DOHH2 (cell line): ENCODE measurements around the gene TMEM41A.

Experiments
- H3F3A ChIP-seq: fragments of 200-600 bp; sonication (generic), shearing (Covaris generic); 2 replicates; pipeline ENCODE4 v1.6.0; 2016; ENCODE audit warnings: antibody characterized with exemption, mild to moderate bottlenecking; ENCODE audit not compliant: control insufficient read depth, insufficient read depth
- H3K27ac ChIP-seq: fragments of 200-600 bp; sonication (generic); 2 replicates; pipeline ENCODE4 v1.5.1; 2014; ENCODE audit warnings: low read depth, mild to moderate bottlenecking, low read length, moderate library complexity
- H3K27me3 ChIP-seq: fragments of 200-600 bp; sonication (generic); 2 replicates; pipeline ENCODE4 v1.6.1; 2014; ENCODE audit warnings: mild to moderate bottlenecking, low read length, mixed read lengths; ENCODE audit not compliant: control insufficient read depth
- H3K36me3 ChIP-seq: fragments of 200-600 bp; sonication (generic); 2 replicates; pipeline ENCODE4 v1.6.1; 2014; ENCODE audit warnings: mild to moderate bottlenecking, low read length, moderate library complexity, mixed read lengths; ENCODE audit not compliant: control insufficient read depth
- H3K4me1 ChIP-seq: fragments of 200-600 bp; sonication (generic); 2 replicates; pipeline ENCODE4 v1.6.1; 2014; ENCODE audit warnings: mild to moderate bottlenecking, low read length, mixed read lengths; ENCODE audit not compliant: control insufficient read depth
- H3K4me2 ChIP-seq: fragments of 200-600 bp; sonication (generic); 2 replicates; pipeline ENCODE4 v1.6.0; 2014; ENCODE audit warnings: mild to moderate bottlenecking, low read length, moderate library complexity
- H3K4me3 ChIP-seq: fragments of 200-600 bp; sonication (generic); 2 replicates; pipeline ENCODE4 v1.5.1; 2014; ENCODE audit warnings: mild to moderate bottlenecking, low read length, mixed read lengths
- H3K79me2 ChIP-seq: fragments of 200-600 bp; sonication (generic); 2 replicates; pipeline ENCODE4 v1.6.1; 2014; ENCODE audit warnings: mild to moderate bottlenecking, low read length, mixed read lengths; ENCODE audit not compliant: control insufficient read depth
- H3K9me2 ChIP-seq: fragments of 200-600 bp; sonication (generic); replicated peaks from 2 replicates; pipeline ENCODE4 v1.6.1; 2014; ENCODE audit warnings: mild to moderate bottlenecking, low read length, mixed read lengths; ENCODE audit not compliant: control insufficient read depth
- H3K9me3 ChIP-seq: fragments of 200-600 bp; sonication (generic); 2 replicates; pipeline ENCODE4 v1.6.1; 2014; ENCODE audit warnings: antibody characterized with exemption, low read length, mixed read lengths; ENCODE audit not compliant: control insufficient read depth, insufficient read depth
- H4K20me1 ChIP-seq: fragments of 200-600 bp; sonication (generic); 2 replicates; pipeline ENCODE4 v1.6.0; 2014; ENCODE audit warnings: low read depth, mild to moderate bottlenecking, antibody characterized with exemption, low read length, moderate library complexity; ENCODE audit not compliant: control insufficient read depth, insufficient read depth
- EZH2phosphoT487 ChIP-seq: fragments of 200-600 bp; sonication (generic); IDR thresholded peaks from 2 replicates; pipeline ENCODE4 v1.6.1; 2017; ENCODE audit warnings: borderline replicate concordance, mild to moderate bottlenecking, antibody characterized with exemption, low read length, moderate library complexity, mixed read lengths
- TF ChIP-seq, protein P1 (sequence below): fragments of 200-600 bp; sonication (generic); IDR thresholded peaks from one replicate; pipeline ENCODE4 v1.5.1; 2014; ENCODE audit warnings: antibody characterized with exemption, mild to moderate bottlenecking, low read depth, low read length; ENCODE audit not compliant: poor library complexity, severe bottlenecking

TMEM41A gene

DNA sequence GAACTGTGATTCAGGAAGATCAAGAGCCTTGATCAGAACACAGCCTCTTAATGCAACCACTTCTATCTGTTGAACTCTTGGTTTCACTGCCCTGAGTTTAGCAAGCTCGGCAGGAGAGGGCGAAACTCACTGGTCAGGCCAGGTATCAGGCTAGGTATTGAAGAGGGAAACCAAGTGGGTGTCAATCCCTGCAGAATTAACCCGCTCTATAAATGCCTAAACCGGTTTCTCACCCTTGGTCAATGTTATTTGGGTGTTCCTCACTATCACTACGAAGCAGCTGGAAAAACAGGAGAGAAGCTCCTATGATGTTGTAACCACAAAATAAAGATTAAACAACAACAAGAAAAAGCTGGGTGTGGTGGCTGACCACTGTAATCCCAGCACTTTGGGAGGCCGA, 29.7 kb upstream of the TMEM41A start:
- Histone ChIP-seq H4K20me1 (no peaks in the 10 kb centered on the region), H3K27me3 (no peaks in the 10 kb centered on the region), H3K9me3 (no peaks in the 10 kb centered on the region), H3K4me2 (no peak overlapping the region), H3K79me2 (no peaks in the 10 kb centered on the region), H3K36me3 (no peaks in the 10 kb centered on the region), H3K4me1 (no peaks in the 10 kb centered on the region), H3K9me2 (no peaks in the 10 kb centered on the region), H3F3A (no peaks in the 10 kb centered on the region), H3K27ac (no peak overlapping the region), H3K4me3 (no peak overlapping the region)
- no peak for TF ChIP-seq EZH2phosphoT487
- TF ChIP-seq, protein P1, sequence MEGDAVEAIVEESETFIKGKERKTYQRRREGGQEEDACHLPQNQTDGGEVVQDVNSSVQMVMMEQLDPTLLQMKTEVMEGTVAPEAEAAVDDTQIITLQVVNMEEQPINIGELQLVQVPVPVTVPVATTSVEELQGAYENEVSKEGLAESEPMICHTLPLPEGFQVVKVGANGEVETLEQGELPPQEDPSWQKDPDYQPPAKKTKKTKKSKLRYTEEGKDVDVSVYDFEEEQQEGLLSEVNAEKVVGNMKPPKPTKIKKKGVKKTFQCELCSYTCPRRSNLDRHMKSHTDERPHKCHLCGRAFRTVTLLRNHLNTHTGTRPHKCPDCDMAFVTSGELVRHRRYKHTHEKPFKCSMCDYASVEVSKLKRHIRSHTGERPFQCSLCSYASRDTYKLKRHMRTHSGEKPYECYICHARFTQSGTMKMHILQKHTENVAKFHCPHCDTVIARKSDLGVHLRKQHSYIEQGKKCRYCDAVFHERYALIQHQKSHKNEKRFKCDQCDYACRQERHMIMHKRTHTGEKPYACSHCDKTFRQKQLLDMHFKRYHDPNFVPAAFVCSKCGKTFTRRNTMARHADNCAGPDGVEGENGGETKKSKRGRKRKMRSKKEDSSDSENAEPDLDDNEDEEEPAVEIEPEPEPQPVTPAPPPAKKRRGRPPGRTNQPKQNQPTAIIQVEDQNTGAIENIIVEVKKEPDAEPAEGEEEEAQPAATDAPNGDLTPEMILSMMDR, result no peak

DNA sequence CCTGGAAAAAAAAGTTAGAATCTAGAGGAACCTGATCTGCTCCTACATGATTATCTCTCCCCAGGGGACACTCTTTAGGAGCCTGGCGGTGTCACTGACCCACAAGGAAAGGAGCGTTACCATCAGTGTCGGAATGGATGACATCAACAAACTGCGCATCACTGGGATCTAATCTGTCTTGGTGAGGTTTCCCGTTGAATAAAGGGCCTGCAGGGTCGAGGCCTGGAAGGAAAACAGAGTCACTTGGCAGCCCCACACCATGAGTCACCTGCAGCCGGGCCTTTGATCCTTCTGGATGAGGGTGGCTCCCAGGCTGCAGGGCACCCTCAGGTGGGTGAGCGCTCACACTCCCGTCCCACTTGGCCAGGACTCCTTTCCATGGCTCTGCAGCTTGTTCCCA, 28.5 kb upstream of the TMEM41A start:
- H3F3A ChIP-seq, result no peaks in the 10 kb centered on the region
- H3K36me3 ChIP-seq, result no peaks in the 10 kb centered on the region
- no peaks in the 10 kb centered on the region for H3K4me1 ChIP-seq
- H3K4me2 ChIP-seq, result no peak overlapping the region
- H3K27me3 ChIP-seq, result no peaks in the 10 kb centered on the region
- no peaks in the 10 kb centered on the region for H3K9me2 ChIP-seq
- no peak overlapping the region for H3K4me3 ChIP-seq
- H3K9me3 ChIP-seq, result no peaks in the 10 kb centered on the region
- H4K20me1 ChIP-seq, result no peaks in the 10 kb centered on the region
- no peak for TF ChIP-seq EZH2phosphoT487
- TF ChIP-seq, protein P1, result no peak
- H3K27ac ChIP-seq, result no peak overlapping the region
- H3K79me2 ChIP-seq, result no peaks in the 10 kb centered on the region

DNA sequence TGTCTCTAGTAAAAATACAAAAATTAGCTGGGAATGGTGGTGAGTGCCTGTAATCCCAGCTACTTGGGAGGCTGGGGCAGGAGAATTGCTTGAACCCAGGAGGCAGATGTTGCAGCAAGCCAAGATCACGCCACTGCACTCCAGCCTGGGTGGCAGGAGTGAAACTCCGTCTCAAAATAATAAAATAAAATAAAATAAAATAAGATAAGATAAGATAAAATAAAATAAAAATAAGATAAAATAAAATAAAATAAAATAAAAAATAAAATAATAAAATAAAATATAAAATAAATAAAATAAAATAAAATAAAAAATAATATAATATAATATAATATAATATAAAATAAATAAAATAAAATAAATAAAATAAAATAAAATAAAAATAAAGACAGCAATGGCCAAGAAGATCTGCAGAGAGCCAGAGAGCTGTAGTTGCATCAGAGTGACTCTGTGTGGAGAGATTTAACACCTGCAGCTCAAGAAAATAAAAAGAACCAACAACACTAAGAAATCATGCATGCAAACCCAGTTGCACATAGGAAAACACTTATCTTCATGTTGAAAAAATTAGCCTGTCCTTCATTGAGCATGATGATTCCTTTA, 27.6 kb upstream of the TMEM41A start:
- H3K27me3 ChIP-seq, result peaks cover 5% of the 10 kb centered on the region; the same call in 1 of the 2 replicates
- H4K20me1 ChIP-seq, result no peaks in the 10 kb centered on the region
- no peak overlapping the region for H3K4me3 ChIP-seq
- H3K79me2 ChIP-seq, result no peaks in the 10 kb centered on the region
- no peaks in the 10 kb centered on the region for H3F3A ChIP-seq
- H3K4me2 ChIP-seq, result no peak overlapping the region
- no peaks in the 10 kb centered on the region for H3K36me3 ChIP-seq
- TF ChIP-seq, protein P1, result no peak
- TF ChIP-seq EZH2phosphoT487, result no peak
- H3K9me3 ChIP-seq, result no peaks in the 10 kb centered on the region
- no peaks in the 10 kb centered on the region for H3K4me1 ChIP-seq
- no peak overlapping the region for H3K27ac ChIP-seq
- no peaks in the 10 kb centered on the region for H3K9me2 ChIP-seq
